GM13977 (cell line): Measurements from ENCODE around the gene ZBTB7C.

Experiments used
- DNase-seq: peaks from one replicate; pipeline ENCODE4 v3.0.0; 2012; ENCODE audit warnings: low spot score
- CTCF ChIP-seq: IDR thresholded peaks from 2 replicates; pipeline ENCODE4 v1.5.1; 2012; ENCODE audit warnings: mild to moderate bottlenecking, control low read depth; ENCODE audit not compliant: insufficient read depth; ENCODE audit errors: extremely low read depth, missing control alignments
- in situ Hi-C: fragments of 300-500 bp; cut with MboI; formaldehyde crosslinking; loops from one replicate; pipeline ENCODE4 v1.12.0; 2022; ENCODE audit warnings: low sequenced_read_pairs, low pct_unique_long_range_greater_than_20kb, mixed read lengths, inconsistent platforms; ENCODE audit not compliant: unreplicated experiment

Gene ZBTB7C

DNA sequence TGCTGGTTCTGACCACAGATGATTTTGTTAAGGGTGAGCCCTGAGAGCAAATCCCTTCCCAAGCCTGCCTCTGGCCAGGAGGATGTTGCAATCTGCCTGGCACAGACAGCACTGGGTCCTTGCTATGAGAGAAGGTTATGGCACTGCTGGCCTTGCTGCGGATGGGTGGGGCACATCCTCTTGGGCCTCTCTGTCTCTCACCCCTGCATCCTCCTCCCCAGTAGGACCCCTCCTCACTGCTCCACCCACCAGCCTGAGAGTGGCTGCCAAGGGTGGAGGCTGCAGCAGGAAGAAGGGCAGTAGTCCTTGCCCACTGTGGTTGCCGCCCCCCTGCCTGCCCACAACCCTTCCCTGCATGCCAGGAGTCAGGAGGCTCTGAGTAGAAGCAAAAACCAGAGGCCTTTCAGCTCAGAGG lies 180.9 kb downstream of the ZBTB7C start:
- in situ Hi-C loops = no loop called here
- no peak for DNase-seq
- TF ChIP-seq CTCF = no peak

DNA sequence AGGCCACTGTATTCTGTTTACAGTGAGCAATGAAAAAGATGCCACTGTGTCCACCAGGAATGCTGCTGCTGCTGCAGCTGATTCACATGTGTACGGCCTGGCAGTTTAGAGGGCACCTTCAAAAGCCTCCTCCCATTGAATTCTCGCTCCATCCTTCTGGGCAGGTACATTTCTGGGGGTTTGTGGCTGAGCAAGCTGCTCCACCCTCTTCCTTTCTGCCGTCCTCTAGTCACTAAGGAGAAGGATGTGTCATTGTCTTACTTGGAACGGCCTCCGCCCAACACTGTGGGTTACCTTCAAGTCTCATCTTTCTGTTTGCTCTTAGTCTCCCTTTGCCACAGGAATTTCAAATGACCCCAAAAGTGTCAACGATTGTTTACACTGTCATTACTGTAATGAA lies 182.0 kb downstream of the ZBTB7C start:
- TF ChIP-seq CTCF = no peak
- in situ Hi-C loops = no loop called here
- no peak for DNase-seq

- no peak for TF ChIP-seq CTCF
- in situ Hi-C loops = no loop called here
- DNase-seq = no peak
These were observed 182.8 kb downstream of the ZBTB7C start for GRCh38 chr18:48226401-48226800.

DNA sequence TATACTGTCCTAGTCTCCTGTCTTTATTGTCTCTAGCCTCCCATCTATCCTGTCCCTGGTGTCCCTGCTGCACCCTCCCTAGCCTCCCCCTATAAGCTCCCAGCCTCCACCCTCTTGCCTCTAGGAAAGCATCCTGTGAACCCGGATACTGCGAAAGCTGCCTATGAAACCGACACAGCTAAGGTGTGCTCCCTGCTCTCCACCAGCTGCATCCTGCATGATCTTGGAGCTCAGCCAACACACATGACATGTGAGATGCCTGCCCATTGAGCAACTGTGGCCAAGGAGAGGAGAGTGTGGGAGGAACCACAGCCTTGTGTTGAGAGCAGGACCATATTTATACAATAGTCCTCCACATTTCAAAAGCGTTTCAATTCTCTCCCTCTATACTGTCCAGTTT lies 187.1 kb downstream of the ZBTB7C start:
- in situ Hi-C loops = no loop called here
- TF ChIP-seq CTCF = no peak
- no peak for DNase-seq

GRCh38 chr18:48219810-48220499 lies 189.2 kb downstream of the ZBTB7C start:
- TF ChIP-seq CTCF = no peak
- in situ Hi-C loops = no loop called here
- no peak for DNase-seq

DNA sequence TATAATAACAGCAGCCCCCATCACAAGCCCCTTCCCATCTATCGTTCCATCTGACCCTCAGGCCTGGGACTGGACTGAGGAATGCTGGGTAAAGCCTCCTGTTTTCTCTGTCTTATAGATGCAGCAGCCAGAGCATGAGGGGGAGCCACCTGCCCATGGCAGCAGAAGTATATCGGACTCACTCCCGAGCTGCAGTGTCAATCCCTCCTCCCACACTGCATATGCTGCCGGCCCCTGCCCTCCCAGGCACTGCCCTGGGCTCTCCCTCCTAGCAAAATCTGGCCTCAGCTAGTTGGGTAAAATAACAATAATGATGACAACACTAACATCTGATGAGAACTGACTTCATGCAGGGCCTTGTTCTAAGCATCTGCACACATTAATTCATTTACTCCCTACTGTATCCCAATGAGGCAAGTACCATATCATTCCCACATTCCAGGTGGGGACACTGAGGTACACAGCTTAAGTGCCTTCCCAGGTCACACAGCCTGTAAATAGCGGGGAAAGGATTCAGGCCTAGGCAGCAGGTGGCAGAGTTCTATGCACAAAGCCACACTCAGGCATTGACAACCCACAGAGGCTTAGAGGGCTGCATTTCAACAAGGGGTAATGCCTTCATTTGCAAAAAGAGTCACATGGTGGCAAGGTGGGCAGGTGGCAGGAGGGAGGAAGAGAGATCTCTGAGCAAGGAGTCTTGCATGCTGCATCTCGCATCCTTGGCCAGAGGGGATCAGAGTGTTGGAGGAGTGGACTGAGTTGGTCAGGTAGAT lies 190.0 kb downstream of the ZBTB7C start:
- DNase-seq = no peak
- TF ChIP-seq CTCF = no peak

More for the DNA sequence above, 190.0 kb downstream of the ZBTB7C start:
- in situ Hi-C loops = no loop called here
